Measurements from ENCODE around the gene PDCD1LG2.

The PDCD1LG2 gene

DNA sequence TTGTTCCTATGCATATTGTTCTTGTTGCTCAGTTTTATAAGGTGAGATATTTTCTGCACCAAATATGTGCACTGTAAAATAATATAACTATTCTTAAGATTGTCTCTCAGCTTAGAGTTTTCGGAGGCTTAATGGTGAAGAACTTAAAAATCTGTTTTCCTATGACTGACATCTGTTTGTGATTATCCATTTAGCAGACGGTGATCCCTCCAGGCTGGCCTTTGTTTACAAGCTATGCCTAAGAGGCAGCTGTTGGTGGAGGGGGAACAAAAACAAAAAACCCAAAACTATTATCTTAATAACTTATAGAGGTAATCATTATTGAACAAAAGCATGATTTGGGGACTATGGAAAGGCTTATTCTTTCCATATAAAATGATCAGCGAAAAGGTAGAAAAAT is 658 bp downstream of the PDCD1LG2 start:
- DNase-seq: no peak

GRCh38 chr9:5511476-5511875 is 1.1 kb downstream of the PDCD1LG2 start:
- H3K9me3 Mint-ChIP-seq: peaks cover 6% of the 10 kb centered on the region
- peak overlapping the region; percentile 95 for H3K27ac Mint-ChIP-seq
- peaks cover 46% of the 10 kb centered on the region for H3K4me1 Mint-ChIP-seq
- DNase-seq: no peak
- H3K4me3 Mint-ChIP-seq: peak overlapping the region; percentile 72
- H3K36me3 Mint-ChIP-seq: peaks cover 3% of the 10 kb centered on the region
- H3K27me3 Mint-ChIP-seq: no peaks in the 10 kb centered on the region
- CTCF ChIA-PET: interaction anchor here (1.5 to 1.9 kb wide), 6 partner anchors 18 to 89 kb away, joined by 3 to 9 read pairs (median 7); partner anchors contain the start of gene CD274

More for the DNA sequence above, 658 bp downstream of the PDCD1LG2 start:
- peaks cover 46% of the 10 kb centered on the region for H3K4me1 Mint-ChIP-seq
- H3K36me3 Mint-ChIP-seq: peaks cover 5% of the 10 kb centered on the region
- H3K27ac Mint-ChIP-seq: peak overlapping the region; percentile 95
- H3K4me3 Mint-ChIP-seq: peak overlapping the region; percentile 72
- H3K9me3 Mint-ChIP-seq: peaks cover 6% of the 10 kb centered on the region
- CTCF ChIA-PET: interaction anchor here (1.0 to 1.9 kb wide), 10 partner anchors 18 to 90 kb away, joined by 3 to 9 read pairs (median 6); partner anchors contain the start of gene CD274
- no peaks in the 10 kb centered on the region for H3K27me3 Mint-ChIP-seq

GRCh38 chr9:5511935-5512580 is 1.7 kb downstream of the PDCD1LG2 start:
- H3K4me3 Mint-ChIP-seq: peak overlapping the region; percentile 72
- no peaks in the 10 kb centered on the region for H3K27me3 Mint-ChIP-seq
- peak overlapping the region; percentile 47 for H3K27ac Mint-ChIP-seq
- H3K4me1 Mint-ChIP-seq: peaks cover 46% of the 10 kb centered on the region
- CTCF ChIA-PET: interaction anchor here (1.5 to 1.9 kb wide), 3 partner anchors 62 to 78 kb away, joined by 6 to 8 read pairs (median 7); partner anchors contain the start of gene CD274
- DNase-seq: no peak
- H3K36me3 Mint-ChIP-seq: peaks cover under 1% of the 10 kb centered on the region
- H3K9me3 Mint-ChIP-seq: peaks cover under 1% of the 10 kb centered on the region

- no peaks in the 10 kb centered on the region for H3K9me3 Mint-ChIP-seq
- DNase-seq: no peak
- H3K27me3 Mint-ChIP-seq: no peaks in the 10 kb centered on the region
- no peak overlapping the region for H3K4me3 Mint-ChIP-seq
- CTCF ChIA-PET: interaction anchor here (1.5 kb wide), 2 partner anchors 62 to 77 kb away, joined by 6 to 7 read pairs; partner anchors contain the start of gene CD274
- no peaks in the 10 kb centered on the region for H3K36me3 Mint-ChIP-seq
- H3K4me1 Mint-ChIP-seq: peaks cover 46% of the 10 kb centered on the region
- H3K27ac Mint-ChIP-seq: no peak overlapping the region
These were observed 2.5 kb downstream of the PDCD1LG2 start for GRCh38 chr9:5512658-5513452.

GRCh38 chr9:5513966-5514616 is 3.8 kb downstream of the PDCD1LG2 start:
- Mint-ChIP-seq H3K9me3 (no peaks in the 10 kb centered on the region), H3K27me3 (no peaks in the 10 kb centered on the region), H3K36me3 (no peaks in the 10 kb centered on the region), H3K4me3 (no peak overlapping the region), H3K27ac (no peak overlapping the region), H3K4me1 (peaks cover 40% of the 10 kb centered on the region)
- CTCF ChIA-PET: no interaction called here
- no peak for DNase-seq

DNA sequence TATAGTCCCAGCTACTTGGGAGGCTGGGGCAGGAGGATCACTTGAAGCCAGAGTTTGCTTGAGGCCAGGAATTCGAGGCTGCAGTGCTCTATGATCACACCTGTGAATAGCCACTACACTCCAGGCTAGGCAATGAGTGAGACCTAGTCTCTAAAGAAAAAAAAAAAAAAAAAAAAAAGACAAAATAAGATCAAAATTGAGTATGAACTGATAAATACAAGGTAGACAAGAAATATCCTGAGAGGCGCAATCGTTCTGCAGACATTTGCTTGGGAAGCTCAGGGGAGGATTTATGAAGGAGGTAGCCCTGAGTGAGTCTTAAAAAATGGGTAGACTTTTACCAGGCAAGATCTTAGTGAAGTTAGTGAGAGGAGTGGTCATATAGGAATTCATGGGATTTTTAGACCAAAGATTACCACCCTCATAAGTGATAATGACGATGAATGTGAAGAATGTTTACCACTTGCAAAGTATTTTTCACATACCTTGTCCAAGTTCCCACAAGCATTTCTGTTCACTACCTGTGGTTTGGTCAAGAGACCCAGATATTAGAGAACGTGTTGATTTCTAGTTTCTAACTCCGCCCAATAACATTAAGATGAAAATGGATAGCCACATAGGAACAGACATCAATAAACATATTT is 4.4 kb downstream of the PDCD1LG2 start:
- Mint-ChIP-seq H3K27ac (no peak overlapping the region), H3K4me1 (peaks cover 38% of the 10 kb centered on the region), H3K27me3 (no peaks in the 10 kb centered on the region), H3K9me3 (no peaks in the 10 kb centered on the region), H3K4me3 (no peak overlapping the region), H3K36me3 (no peaks in the 10 kb centered on the region)
- no peak for DNase-seq
- CTCF ChIA-PET: no interaction called here

- Mint-ChIP-seq H3K4me1 (peaks cover 33% of the 10 kb centered on the region), H3K4me3 (no peak overlapping the region), H3K9me3 (no peaks in the 10 kb centered on the region), H3K27ac (no peak overlapping the region), H3K36me3 (no peaks in the 10 kb centered on the region), H3K27me3 (no peaks in the 10 kb centered on the region)
- no peak for DNase-seq
- CTCF ChIA-PET: no interaction called here
These were observed 4.9 kb downstream of the PDCD1LG2 start for GRCh38 chr9:5515261-5515650.

GRCh38 chr9:5516453-5517220 is 6.3 kb downstream of the PDCD1LG2 start:
- Mint-ChIP-seq H3K4me3 (no peak overlapping the region), H3K27ac (no peak overlapping the region), H3K9me3 (no peaks in the 10 kb centered on the region), H3K36me3 (no peaks in the 10 kb centered on the region), H3K27me3 (no peaks in the 10 kb centered on the region), H3K4me1 (peaks cover 19% of the 10 kb centered on the region)
- DNase-seq: no peak
- CTCF ChIA-PET: no interaction called here

DNA sequence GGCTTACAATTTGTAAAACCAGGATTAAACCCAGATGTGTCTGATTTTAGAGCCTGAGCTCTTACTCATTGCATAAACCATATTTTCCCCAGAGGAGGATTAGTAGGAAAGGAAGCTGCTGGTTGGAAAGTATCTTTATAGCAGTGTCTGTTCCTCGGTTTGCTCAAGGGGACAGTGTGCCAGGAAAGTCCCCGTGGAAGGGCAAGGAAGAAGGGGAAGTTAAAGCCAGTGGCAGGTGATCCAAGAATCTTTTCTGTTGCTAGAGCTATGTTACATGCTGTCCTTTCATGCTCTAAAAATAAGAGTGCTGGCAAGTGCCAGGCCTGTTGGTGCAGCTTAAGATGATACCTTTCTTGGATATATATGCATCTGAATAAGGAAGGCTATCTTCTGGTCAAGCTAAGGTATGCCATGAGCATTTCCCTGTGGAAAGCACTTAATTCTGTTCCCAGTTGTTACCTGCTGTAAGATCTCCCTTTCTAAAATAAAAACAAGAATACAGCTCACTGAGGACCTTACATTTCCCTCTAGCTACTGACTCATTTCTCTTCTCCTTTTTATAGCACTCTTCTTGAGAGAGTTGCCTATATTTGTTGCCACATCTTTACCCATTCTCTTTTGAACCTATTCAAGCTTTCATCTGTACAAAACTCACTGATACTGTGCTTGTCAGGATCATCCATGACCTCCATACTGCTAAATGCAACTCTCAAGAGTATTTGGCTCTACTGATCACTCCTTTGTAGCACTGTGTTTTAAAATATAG is 8.0 kb downstream of the PDCD1LG2 start:
- no peak overlapping the region for H3K27ac Mint-ChIP-seq

GRCh38 chr9:5518937-5519319 is 8.6 kb downstream of the PDCD1LG2 start:
- Mint-ChIP-seq H3K4me1 (peaks cover 8% of the 10 kb centered on the region), H3K27me3 (peaks cover 8% of the 10 kb centered on the region), H3K27ac (no peak overlapping the region), H3K36me3 (peaks cover 1% of the 10 kb centered on the region), H3K4me3 (no peak overlapping the region), H3K9me3 (no peaks in the 10 kb centered on the region)
- CTCF ChIA-PET: interaction anchor here (1.1 kb wide), 2 partner anchors 16 to 20 kb away, joined by 3 read pairs; no protein-coding TSS in a partner anchor
- DNase-seq: no peak

More for the DNA sequence above, 8.0 kb downstream of the PDCD1LG2 start:
- Mint-ChIP-seq H3K27me3 (peaks cover 4% of the 10 kb centered on the region), H3K36me3 (peaks cover 1% of the 10 kb centered on the region), H3K9me3 (no peaks in the 10 kb centered on the region), H3K4me1 (peaks cover 8% of the 10 kb centered on the region), H3K4me3 (no peak overlapping the region)
- CTCF ChIA-PET: interaction anchor here (1.1 kb wide), 2 partner anchors 16 to 19 kb away, joined by 3 read pairs; no protein-coding TSS in a partner anchor
- DNase-seq: no peak

DNA sequence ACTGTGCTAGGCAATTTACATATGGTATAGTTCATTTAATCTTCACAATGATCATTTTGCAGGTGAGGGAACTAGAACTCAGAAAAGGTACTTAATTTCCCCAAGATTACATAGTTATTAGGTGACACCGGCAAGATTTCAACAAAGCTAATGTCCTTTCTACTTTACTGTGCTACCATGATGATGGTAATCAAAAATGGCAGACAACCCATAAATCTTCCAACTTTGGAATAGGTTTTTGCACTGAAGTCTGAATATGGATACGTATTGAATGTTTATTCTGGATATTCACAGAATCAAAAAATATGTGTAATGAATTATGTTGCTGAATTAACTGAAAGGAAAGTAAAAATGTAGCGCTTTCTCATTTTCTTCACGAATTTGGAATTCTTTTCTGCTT is 13.8 kb downstream of the PDCD1LG2 start:
- Mint-ChIP-seq H3K27ac (no peak overlapping the region), H3K36me3 (peaks cover 1% of the 10 kb centered on the region), H3K4me1 (peaks cover 4% of the 10 kb centered on the region), H3K27me3 (peaks cover 8% of the 10 kb centered on the region), H3K4me3 (no peak overlapping the region), H3K9me3 (no peaks in the 10 kb centered on the region)
- no peak for DNase-seq
- CTCF ChIA-PET: no interaction called here

GRCh38 chr9:5529683-5530221 is 19.4 kb downstream of the PDCD1LG2 start:
- peaks cover 3% of the 10 kb centered on the region for H3K36me3 Mint-ChIP-seq
- H3K27me3 Mint-ChIP-seq: peaks cover 4% of the 10 kb centered on the region
- CTCF ChIA-PET: interaction anchor here (0.6 to 0.7 kb wide), 2 partner anchors 60 to 771 kb away, joined by 3 read pairs; no protein-coding TSS in a partner anchor
- DNase-seq: no peak
- no peaks in the 10 kb centered on the region for H3K9me3 Mint-ChIP-seq
- H3K27ac Mint-ChIP-seq: no peak overlapping the region
- no peak overlapping the region for H3K4me3 Mint-ChIP-seq
- peaks cover 27% of the 10 kb centered on the region for H3K4me1 Mint-ChIP-seq

All from activated naive CD4-positive, alpha-beta T cell treated with anti-CD3 and anti-CD28 coated beads, Interleukin-2, amount 10 ng/mL, durations not matched to agents 7 days and 5 days (primary cell).